ENCODE data around the gene ZNF330.

DNA sequence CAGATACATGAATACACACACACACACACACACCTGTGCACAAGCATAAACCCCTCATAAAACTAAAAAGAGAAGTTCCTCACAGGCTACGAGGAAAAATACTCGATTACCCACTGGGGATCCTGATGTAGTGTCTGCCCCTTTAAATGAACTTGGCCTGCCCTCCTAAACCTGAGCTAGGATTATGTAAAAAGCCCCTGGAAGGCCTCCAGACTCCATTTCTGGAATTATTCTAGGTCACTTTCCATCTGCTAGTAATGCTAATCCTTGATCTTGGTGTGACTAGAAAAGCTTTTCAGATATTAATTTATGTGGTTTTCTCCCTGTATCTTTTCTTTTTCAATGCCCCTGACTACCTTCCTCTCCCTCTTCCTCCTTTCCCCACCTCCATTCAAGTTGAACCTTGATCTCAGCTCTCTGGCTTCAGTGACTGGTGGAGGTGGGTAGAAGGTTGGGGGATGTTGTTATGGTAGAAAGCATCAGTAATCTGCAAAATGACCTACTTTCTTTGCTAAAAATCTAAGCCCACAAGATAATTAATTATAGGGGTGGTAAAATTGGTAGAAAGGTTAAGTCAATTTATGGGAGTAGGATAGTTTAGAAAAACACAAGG lies 25.5 kb upstream of the ZNF330 start:
- TF ChIP-seq, protein P1, sequence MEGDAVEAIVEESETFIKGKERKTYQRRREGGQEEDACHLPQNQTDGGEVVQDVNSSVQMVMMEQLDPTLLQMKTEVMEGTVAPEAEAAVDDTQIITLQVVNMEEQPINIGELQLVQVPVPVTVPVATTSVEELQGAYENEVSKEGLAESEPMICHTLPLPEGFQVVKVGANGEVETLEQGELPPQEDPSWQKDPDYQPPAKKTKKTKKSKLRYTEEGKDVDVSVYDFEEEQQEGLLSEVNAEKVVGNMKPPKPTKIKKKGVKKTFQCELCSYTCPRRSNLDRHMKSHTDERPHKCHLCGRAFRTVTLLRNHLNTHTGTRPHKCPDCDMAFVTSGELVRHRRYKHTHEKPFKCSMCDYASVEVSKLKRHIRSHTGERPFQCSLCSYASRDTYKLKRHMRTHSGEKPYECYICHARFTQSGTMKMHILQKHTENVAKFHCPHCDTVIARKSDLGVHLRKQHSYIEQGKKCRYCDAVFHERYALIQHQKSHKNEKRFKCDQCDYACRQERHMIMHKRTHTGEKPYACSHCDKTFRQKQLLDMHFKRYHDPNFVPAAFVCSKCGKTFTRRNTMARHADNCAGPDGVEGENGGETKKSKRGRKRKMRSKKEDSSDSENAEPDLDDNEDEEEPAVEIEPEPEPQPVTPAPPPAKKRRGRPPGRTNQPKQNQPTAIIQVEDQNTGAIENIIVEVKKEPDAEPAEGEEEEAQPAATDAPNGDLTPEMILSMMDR (IDR thresholded peaks at IDR 0.05), result no peak
- no peak for TF ChIP-seq POLR2AphosphoS5 (IDR thresholded peaks at IDR 0.05; ENCODE audit: insufficient read depth in 1 of 2, low read depth in 1 of 2)

All from vagina (tissue), 2 donors.